ENCODE results near the gene MLLT1. TPM values are rescaled to one million over a fixed set of nuclear protein-coding genes. Genes with fewer than 3 reads are reported as not detected.

The MLLT1 gene
- total and polyA plus RNA-seq, 10 of the 15 experiments (the other 5 are each of a cell fraction or from before 2014, with no cell fraction given), result 0.16 to 61.1 (median 8.5) TPM

GRCh38 chr19:6230991-6231448 lies 48.8 kb downstream of the MLLT1 start (continued):
- TF ChIP-seq NFIC (IDR thresholded peaks at IDR 0.05; ENCODE audit: low read depth, low read length) (no peak), IRF4 (IDR thresholded peaks at IDR 0.05; ENCODE audit: low read depth, low read length) (no peak), SREBF1 (IDR thresholded peaks at IDR 0.05; ENCODE audit: low read length) (no peak)

DNA sequence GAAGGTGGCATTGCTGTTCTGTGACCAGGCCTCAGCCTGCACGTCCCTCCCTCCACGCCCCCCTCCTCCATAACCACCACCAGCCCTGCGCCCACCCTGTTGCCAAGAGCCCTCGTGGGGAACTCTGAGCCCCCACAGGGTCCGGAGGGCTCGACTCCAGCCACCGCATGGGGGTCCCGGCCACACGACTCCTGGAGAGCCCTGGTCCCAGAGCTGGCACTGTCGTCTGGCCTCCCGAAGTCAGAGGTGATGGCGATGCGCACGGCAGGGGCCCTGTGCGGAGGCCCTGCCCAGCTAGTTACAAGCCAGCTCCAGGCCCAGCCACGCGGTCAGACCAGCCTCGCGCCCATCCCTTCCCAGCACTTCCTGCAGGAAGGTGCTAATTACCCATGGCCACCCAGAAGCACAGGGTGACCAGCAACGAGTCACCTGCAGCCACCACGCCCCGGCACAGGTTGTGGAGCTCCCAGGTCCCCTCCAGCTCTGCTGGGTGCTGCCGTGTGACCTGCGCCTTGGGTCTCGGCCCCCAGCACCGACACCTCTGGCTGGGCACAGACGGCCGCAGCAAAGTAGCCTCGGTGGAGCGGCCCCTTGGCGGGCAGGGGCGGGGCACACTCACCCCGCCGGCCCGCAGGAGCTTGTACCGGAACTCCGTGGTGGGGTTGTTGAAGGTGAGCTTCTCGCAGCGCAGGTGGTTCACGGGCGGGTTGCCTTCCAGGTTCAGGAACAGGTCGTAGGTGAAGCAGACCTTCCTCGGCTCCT lies 49.6 kb downstream of the MLLT1 start:
- POLR2A ChIA-PET, result no interaction called here
- no peaks in the 10 kb centered on the region; the same call in none of the 2 replicates for H3K79me2 ChIP-seq (ENCODE audit: control insufficient read depth, insufficient read depth, low read length)
- H3K4me2 ChIP-seq (ENCODE audit: control insufficient read depth, insufficient read depth), result no peak overlapping the region
- WGBS (ENCODE audit: insufficient coverage, insufficient replicate concordance, low lambda C conversion rate, missing lambda C conversion rate), result 98% methylated on average over 43 of the region's 43 CpGs
- SMC1A ChIA-PET (ENCODE audit: uncharacterized antibody, unreplicated experiment), result no interaction called here
- no peak overlapping the region for H3K9ac ChIP-seq (ENCODE audit: control insufficient read depth, insufficient read depth, low read length)
- no peak for ATAC-seq
- no peak for FAIRE-seq
- CTCF ChIA-PET, result interaction anchor here (1.1 kb wide), 1 partner anchor 12 kb away, joined by 4 read pairs; no protein-coding TSS in a partner anchor
- TF ChIP-seq RAD51 (IDR thresholded peaks at IDR 0.05) (no peak), TARDBP (IDR thresholded peaks at IDR 0.05; ENCODE audit: borderline replicate concordance) (no peak), EZH2 (IDR thresholded peaks at IDR 0.05; ENCODE audit: borderline replicate concordance, control insufficient read depth, low read depth, low read length) (no peak), MYB (IDR thresholded peaks at IDR 0.05; ENCODE audit: borderline replicate concordance, low read depth, low read length) (no peak), PAX5 (IDR thresholded peaks at IDR 0.05; ENCODE audit: borderline replicate concordance, low read depth, low read length) (no peak), MTA2 (IDR thresholded peaks at IDR 0.05; ENCODE audit: low read depth) (no peak)
- H3K27ac ChIP-seq (ENCODE audit: control insufficient read depth, insufficient read depth), result no peak overlapping the region
- RAD21 ChIA-PET (ENCODE audit: unreplicated experiment), result no interaction called here
- H2AFZ ChIP-seq (ENCODE audit: control insufficient read depth, low read depth, low read length), result no peak overlapping the region
- no peaks in the 10 kb centered on the region for H3K4me1 ChIP-seq (ENCODE audit: control insufficient read depth, insufficient read depth, low read length)
- no peaks in the 10 kb centered on the region for H3K9me3 ChIP-seq (replicated peaks; ENCODE audit: control insufficient read depth, insufficient read depth, low read length)
- no peak for DNase-seq (ENCODE audit: low read depth, low spot score)
- intact Hi-C loops (cut with micrococcal nuclease; ENCODE audit: unreplicated experiment) (no loop called here), in situ Hi-C loops (cut with MboI) (no loop called here)
- no peak overlapping the region for H3K4me3 ChIP-seq
- BruUV-seq (replicated peaks), result no TSS peak
- H3K36me3 ChIP-seq (ENCODE audit: control insufficient read depth in 2 of 2, insufficient read depth in 2 of 2, low read length in 1 of 2), result peaks cover 7 to 30% of the 10 kb centered on the region in 2 experiments
- no peaks in the 10 kb centered on the region; the same call in 1 of the 2 replicates for H4K20me1 ChIP-seq (ENCODE audit: control insufficient read depth, insufficient read depth)
- no peaks in the 10 kb centered on the region for H3K27me3 ChIP-seq (replicated peaks in 1 of 2; ENCODE audit: control insufficient read depth in 2 of 2, insufficient read depth in 2 of 2, low read length in 1 of 2)
